HG03565 (cell line): ENCODE results near the gene KIF1B.

Experiments
- ATAC-seq: cut with Tn5 transposase; IDR thresholded peaks from one replicate; pipeline ENCODE4 v1.9.1; 2021; ENCODE audit warnings: mild to moderate bottlenecking, moderate library complexity; ENCODE audit not compliant: unreplicated experiment

KIF1B gene

GRCh38 chr1:10209905-10210810 is at the start of gene KIF1B:
Gene KIF1B (plus strand): TSS chr1:10210570. CDS start chr1:10232329, 21,759 bp downstream.
- peak; percentile 96 for ATAC-seq

GRCh38 chr1:10160907-10161490 is 49.4 kb upstream of the KIF1B start:
- no peak for ATAC-seq

GRCh38 chr1:10161541-10162290 is 48.7 kb upstream of the KIF1B start:
- ATAC-seq: no peak

- no peak for ATAC-seq
Measured at GRCh38 chr1:10168912-10169514, 41.4 kb upstream of the KIF1B start.

GRCh38 chr1:10170239-10170574 is 40.2 kb upstream of the KIF1B start:
- ATAC-seq: no peak

- no peak for ATAC-seq
Measured at GRCh38 chr1:10171105-10171767, 39.1 kb upstream of the KIF1B start.

- no peak for ATAC-seq
Measured at GRCh38 chr1:10171995-10172669, 38.2 kb upstream of the KIF1B start.

- no peak for ATAC-seq
Measured at GRCh38 chr1:10173582-10173981, 36.8 kb upstream of the KIF1B start.

GRCh38 chr1:10177876-10178275 is 32.5 kb upstream of the KIF1B start:
- no peak for ATAC-seq

- ATAC-seq: no peak
Measured at GRCh38 chr1:10178597-10179405, 31.6 kb upstream of the KIF1B start.

GRCh38 chr1:10179406-10180091 is 30.8 kb upstream of the KIF1B start:
- ATAC-seq: no peak

GRCh38 chr1:10181154-10181553 is 29.2 kb upstream of the KIF1B start:
- ATAC-seq: no peak

GRCh38 chr1:10185759-10186158 is 24.6 kb upstream of the KIF1B start:
- ATAC-seq: no peak

GRCh38 chr1:10186331-10187025 is 23.9 kb upstream of the KIF1B start:
- ATAC-seq: no peak

GRCh38 chr1:10187026-10187334 is 23.4 kb upstream of the KIF1B start:
- ATAC-seq: no peak

- ATAC-seq: no peak
Measured at GRCh38 chr1:10188133-10188650, 22.2 kb upstream of the KIF1B start.

- ATAC-seq: no peak
Measured at GRCh38 chr1:10189659-10190058, 20.7 kb upstream of the KIF1B start.

GRCh38 chr1:10192263-10192662 is 18.1 kb upstream of the KIF1B start:
- no peak for ATAC-seq
